Measurements from ENCODE around the gene ARHGAP27.
"Not testable (repeated sequence)": the region's sequence is repeated elsewhere in the genome, so short reads cannot be mapped to it uniquely, and the experiment has no call there.

The ARHGAP27 gene, protein sequence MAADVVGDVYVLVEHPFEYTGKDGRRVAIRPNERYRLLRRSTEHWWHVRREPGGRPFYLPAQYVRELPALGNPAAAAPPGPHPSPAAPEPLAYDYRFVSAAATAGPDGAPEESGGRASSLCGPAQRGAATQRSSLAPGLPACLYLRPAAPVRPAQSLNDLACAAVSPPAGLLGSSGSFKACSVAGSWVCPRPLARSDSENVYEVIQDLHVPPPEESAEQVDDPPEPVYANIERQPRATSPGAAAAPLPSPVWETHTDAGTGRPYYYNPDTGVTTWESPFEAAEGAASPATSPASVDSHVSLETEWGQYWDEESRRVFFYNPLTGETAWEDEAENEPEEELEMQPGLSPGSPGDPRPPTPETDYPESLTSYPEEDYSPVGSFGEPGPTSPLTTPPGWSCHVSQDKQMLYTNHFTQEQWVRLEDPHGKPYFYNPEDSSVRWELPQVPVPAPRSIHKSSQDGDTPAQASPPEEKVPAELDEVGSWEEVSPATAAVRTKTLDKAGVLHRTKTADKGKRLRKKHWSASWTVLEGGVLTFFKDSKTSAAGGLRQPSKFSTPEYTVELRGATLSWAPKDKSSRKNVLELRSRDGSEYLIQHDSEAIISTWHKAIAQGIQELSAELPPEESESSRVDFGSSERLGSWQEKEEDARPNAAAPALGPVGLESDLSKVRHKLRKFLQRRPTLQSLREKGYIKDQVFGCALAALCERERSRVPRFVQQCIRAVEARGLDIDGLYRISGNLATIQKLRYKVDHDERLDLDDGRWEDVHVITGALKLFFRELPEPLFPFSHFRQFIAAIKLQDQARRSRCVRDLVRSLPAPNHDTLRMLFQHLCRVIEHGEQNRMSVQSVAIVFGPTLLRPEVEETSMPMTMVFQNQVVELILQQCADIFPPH

DNA sequence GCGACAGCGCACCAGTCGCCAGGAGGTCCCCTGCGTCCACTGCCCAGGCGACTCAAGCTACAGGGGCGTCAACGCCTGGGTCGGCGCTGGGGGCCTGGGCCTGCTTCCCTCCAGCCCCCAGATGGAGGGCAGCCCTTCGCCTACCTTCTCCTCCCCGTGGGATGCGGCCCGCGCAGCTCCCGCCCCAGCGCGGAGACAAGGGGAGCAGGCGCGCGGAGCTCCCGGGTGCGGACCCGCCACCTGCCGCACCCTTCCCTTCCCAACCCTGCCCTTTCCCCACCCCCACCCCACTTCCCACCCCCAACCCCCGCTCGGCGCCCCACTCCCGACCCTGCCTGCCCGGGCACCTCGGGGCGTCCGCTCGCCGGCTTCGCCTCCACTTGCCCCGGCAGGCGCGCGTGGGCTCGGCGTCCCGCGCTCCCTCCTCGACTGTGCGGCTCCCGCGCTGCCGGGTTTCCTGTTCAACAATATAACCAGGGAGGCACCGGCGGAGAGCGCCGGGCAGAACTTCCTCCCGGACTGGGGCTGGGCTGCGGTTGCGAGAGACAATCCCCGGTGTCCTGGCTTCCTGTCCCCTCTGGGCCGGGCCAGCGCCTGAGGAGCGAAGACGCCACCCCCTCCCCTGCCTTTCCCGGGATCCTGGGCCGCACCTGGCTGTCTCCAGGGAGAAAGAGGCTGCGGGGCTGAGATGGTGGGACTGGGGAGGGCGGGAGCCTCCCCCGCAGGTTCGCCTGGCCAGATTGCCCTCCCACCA is at the start of gene ARHGAP27:
Gene ARHGAP27, minus strand, starts transcription at position 466 of the 754 bp plus-strand sequence. CDS start 2,591 bp downstream, outside the sequence.
- DNase-seq (ENCODE audit: low read depth in 2 of 2) = no peak

GRCh38 chr17:45482317-45482716 is 49.6 kb upstream of the ARHGAP27 start:
- DNase-seq (ENCODE audit: low read depth in 2 of 2) = not testable (repeated sequence)

DNA sequence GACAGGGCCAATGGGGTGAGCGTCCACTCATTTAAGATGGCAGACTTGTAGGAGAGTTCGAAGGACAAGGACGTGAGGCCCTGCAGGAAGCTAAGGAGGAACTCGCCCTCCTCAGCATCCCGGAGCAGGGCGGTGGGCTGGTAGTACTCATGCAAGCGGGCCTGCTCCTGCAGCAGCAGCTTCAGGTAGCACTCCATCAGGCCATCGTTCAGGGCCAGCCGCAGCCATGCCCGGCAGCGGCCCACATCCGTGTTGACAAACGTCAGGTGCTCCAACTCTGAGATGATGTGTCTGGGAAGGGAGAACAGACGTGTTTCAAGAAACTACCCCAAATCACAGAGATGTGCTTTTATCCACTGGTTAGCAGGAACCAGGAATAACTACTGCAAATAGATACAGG is 42.8 kb upstream of the ARHGAP27 start:
- not testable (repeated sequence) for DNase-seq (ENCODE audit: low read depth in 2 of 2)

DNA sequence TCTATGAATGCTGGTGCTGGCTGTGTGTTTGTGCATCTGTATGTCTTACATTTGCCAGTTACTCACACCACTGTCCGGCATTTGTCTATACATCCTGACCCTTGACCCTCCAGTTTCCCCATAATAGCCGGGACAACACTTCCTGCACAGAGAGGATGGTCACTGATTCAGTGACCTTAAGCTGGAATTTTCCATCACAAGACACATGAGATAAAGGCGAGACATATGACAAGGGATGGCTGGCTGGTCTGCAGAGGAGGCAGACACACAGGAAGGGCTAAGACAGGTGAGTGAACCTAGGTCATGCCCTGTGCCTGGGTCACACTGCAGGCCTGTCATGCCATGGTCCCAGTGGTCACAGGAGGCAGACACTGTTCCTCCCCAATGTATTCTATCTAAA is 39.6 kb upstream of the ARHGAP27 start:
- DNase-seq (ENCODE audit: low read depth in 2 of 2) = not testable (repeated sequence)

DNA sequence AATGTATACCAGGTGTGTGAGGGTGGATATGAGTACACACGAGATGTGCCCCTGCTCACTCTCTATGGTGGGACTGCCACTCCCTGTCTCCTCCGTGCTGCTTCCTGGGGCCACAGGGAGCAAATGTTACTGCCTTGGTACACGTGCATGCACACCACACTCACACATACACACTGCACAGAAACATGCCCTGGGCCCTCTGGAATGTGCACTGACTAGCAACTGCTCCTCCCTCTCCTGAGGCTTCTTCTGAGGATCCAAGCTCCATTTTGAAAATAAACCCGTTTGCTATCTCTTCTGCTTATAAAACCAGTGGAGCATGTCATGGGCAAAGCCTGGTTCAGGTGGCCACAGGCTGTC is 36.5 kb upstream of the ARHGAP27 start:
- not testable (repeated sequence) for DNase-seq (ENCODE audit: low read depth in 2 of 2)

GRCh38 chr17:45468293-45469203 is 35.9 kb upstream of the ARHGAP27 start:
- not testable (repeated sequence) for DNase-seq (ENCODE audit: low read depth in 2 of 2)

DNA sequence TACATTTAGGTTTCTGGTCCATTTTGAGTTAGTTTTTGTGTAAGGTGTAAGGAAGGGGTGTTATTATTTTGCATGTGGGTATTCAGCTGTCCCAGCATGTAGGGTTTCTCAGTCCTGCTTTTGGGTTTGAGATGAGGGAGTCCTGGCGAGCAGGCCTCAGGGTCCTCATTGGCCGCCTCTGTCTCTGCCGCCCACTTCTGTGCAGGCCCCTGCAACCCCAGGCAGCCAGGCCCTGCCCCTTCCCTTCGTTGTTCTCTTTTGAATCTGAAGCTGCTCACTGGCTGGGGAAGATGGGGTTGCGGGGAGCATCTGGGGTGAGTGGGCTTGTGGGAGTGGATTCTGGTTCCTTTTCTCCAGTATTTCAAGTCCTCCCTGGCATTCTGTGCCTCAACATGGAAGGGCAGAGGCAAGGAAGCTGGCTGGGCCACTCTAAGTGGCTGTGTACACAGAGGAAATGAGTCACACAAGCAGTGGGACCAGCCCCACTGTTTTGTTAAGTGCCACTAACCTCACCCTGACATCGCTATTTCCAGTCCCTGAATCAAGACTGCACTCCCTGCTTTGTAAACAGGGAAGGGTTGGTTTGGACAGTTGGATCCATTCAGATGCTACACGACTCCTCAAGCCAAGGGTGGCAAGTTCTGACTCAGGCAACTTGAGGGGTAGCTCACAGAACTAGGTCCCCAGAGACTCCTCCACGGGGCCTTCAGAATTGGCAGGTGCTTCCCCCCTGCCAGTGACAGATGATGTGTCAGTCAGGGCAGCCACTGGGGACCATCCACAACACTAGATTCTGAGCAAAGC is 29.1 kb upstream of the ARHGAP27 start:
- peak in 1 of 2 donors; percentile 13 for DNase-seq (ENCODE audit: low read depth in 2 of 2)

DNA sequence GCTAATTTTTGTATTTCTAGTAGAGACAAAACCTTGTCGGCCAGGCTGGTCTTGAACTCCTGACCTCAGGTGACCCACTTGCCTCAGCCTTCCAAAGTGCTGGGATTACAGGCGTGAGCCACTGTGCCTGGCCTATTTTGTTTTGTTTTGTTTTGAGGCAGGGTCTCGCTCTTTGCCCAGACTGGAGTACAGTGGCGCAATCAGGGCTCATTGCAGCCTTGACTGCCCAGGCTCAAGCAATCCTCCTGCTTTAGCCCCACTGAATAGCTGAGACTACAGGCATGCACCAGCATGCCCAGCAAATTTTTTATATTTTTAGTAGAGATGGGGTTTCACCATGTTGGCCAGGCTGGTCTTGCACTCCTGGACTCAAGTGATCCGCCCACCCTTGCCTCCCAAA is 27.8 kb upstream of the ARHGAP27 start:
- not testable (repeated sequence) for DNase-seq (ENCODE audit: low read depth in 2 of 2)

- not testable (repeated sequence) for DNase-seq (ENCODE audit: low read depth in 2 of 2)
Measured at GRCh38 chr17:45454341-45454740, 21.7 kb upstream of the ARHGAP27 start.

DNA sequence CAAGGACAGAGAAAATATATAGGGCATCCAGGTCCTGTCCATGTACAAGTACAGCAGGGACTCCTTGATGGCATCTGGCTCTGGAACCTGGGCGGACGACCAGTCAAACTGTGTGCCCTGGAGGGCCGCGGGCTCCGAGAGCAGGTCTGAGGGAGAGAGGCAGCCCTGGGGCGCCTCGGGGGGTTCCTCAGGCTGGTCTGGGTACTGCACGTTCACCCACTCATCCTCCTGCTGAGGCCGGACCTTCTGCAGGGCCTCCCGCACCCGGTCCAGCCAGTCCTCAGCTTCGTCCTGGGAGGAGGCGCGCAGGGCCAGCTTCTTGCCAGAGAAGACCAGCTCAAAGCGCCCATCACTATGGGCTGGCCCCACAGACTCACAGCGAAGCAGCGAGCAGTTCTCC is 21.1 kb upstream of the ARHGAP27 start:
- DNase-seq (ENCODE audit: low read depth in 2 of 2) = not testable (repeated sequence)

DNA sequence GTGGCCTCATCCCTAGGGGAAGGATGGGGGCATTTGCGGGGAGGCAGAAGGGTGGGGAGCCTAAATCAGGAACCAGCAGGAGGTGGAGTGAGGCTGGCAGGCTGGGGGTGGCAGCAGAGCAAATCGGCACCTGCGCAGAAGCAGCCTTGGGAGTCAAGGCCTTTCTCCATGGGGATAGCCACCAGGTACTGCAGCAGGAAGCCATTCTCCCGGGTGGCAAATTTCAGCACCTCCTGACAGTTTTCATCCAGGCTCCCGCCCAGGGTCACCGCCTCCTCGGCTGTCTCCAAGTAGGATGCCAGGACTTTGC is 20.5 kb upstream of the ARHGAP27 start:
- not testable (repeated sequence) for DNase-seq (ENCODE audit: low read depth in 2 of 2)

GRCh38 chr17:45452329-45453224 is 19.9 kb upstream of the ARHGAP27 start:
- DNase-seq (ENCODE audit: low read depth in 2 of 2) = not testable (repeated sequence)

DNA sequence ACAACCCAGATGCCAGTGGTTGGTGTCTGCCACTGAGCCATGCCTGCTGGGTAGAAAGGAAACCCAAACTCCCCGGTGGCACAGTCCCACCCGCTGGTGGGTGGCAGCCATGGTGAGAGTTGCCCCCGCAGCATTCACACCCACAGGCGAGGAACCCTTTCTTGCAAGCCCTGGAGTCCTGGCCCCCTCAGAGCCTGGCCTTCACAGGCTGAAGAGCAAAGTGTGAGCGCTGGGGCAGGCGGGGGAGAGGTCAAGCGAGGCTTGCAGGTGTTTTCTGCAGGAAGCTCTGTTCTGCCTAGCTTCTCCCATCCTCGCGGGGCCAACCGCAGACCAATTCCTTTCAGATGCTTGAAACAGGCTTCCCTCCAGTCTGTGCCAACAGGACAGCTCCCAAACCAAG is 19.0 kb upstream of the ARHGAP27 start:
- not testable (repeated sequence) for DNase-seq (ENCODE audit: low read depth in 2 of 2)

GRCh38 chr17:45451131-45451530 is 18.5 kb upstream of the ARHGAP27 start:
- DNase-seq (ENCODE audit: low read depth in 2 of 2) = no peak

DNA sequence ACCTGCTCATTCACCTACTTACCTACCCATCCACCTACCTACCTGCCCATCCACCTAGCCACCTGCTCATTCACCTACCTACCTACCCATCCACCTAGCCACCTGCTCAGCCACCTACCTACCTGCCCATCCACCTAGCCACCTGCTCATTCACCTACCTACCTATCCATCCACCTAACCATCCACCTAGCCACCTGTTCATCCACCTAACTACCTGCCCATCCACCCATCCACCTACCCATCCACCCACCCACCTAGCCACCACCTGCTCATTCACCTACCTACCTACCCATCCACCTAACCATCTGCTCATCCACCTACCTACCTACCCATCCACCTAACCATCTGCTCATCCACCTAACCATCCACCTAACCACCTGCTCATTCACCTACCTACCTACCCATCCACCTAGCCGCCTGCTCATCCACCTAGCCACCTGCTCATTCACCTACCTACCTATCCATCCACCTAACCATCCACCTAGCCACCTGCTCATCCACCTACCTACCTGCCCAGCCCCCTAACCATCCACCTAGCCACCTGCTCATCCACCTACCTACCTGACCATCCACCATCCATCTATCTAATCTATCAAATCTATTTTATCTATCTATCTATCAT is 17.1 kb upstream of the ARHGAP27 start:
- not testable (repeated sequence) for DNase-seq (ENCODE audit: low read depth in 2 of 2)

DNA sequence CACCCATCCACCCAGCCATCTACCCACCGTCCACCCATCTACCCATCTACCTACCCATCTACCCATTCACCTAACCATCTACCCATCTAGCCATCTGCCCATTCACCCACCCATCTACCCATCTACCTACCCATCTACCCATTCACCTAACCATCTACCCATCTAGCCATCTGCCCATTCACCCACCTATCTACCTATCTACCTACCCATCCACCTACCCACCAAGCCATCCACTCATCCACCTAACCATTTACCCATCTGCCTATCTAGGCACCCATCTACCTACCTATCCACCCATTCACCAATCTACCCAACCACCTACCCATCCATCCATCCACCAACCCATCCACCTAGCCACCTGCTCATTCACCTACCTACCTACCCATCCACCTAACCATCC is 16.6 kb upstream of the ARHGAP27 start:
- DNase-seq (ENCODE audit: low read depth in 2 of 2) = not testable (repeated sequence)

DNA sequence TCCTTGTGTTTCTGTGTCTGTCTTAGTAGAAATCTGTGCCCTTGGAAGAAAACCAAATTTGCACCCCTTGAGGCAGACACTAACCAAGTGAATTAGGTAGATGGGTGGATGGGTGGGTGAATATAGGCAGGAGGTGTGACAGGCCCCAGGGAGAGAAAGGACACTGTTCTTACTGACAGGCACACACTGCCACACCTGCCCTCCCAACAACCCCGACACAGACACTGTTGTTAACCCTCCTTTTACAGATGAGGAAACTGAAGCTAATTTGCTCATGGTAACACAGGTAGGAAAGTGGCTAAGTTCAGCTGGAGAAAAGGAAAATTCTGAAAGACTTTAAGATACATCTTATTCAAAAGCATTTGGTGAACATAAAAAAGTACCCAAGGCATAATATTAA is 15.8 kb upstream of the ARHGAP27 start:
- DNase-seq (ENCODE audit: low read depth in 2 of 2) = not testable (repeated sequence)

GRCh38 chr17:45448066-45448465 is 15.4 kb upstream of the ARHGAP27 start:
- DNase-seq (ENCODE audit: low read depth in 2 of 2) = not testable (repeated sequence)

DNA sequence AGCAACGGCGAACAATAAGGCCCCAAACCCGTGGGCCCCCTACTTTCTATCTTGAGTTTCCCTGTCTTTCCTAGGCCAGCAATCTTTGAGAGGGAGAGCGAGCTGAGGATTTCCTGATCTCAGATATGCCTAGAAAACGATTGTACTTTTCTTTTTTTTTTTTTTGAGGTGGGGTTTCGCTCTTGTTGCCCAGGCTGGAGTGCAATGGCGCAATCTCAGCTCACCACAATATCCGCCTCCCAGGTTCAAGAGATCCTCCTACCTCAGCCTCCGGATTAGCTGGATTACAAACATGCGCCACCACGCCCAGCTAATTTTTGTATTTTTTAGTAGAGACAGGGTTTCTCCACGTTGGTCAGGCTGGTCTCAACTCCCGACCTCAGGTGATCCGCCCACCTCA is 15.0 kb upstream of the ARHGAP27 start:
- not testable (repeated sequence) for DNase-seq (ENCODE audit: low read depth in 2 of 2)

All from stimulated activated CD8-positive, alpha-beta memory T cell treated with anti-CD3 and anti-CD28 coated beads, Interleukin-7, amount 100 ng/mL, for 1 hour (primary cell).